Activated CD8-positive, alpha-beta memory T cell treated with anti-CD3 and anti-CD28 coated beads, Interleukin-2, amount 50 U/mL, for 4 hours (primary cell): ENCODE data around the gene MYT1.

Experiments used
- DNase-seq: peaks from one replicate; pipeline ENCODE4 v3.0.0-alpha.2; 2020

The MYT1 gene

GRCh38 chr20:64253443-64253842 lies 89.2 kb downstream of the MYT1 start:
- DNase-seq, result no peak

- no peak for DNase-seq
These were observed 89.9 kb downstream of the MYT1 start for GRCh38 chr20:64254156-64254555.

DNA sequence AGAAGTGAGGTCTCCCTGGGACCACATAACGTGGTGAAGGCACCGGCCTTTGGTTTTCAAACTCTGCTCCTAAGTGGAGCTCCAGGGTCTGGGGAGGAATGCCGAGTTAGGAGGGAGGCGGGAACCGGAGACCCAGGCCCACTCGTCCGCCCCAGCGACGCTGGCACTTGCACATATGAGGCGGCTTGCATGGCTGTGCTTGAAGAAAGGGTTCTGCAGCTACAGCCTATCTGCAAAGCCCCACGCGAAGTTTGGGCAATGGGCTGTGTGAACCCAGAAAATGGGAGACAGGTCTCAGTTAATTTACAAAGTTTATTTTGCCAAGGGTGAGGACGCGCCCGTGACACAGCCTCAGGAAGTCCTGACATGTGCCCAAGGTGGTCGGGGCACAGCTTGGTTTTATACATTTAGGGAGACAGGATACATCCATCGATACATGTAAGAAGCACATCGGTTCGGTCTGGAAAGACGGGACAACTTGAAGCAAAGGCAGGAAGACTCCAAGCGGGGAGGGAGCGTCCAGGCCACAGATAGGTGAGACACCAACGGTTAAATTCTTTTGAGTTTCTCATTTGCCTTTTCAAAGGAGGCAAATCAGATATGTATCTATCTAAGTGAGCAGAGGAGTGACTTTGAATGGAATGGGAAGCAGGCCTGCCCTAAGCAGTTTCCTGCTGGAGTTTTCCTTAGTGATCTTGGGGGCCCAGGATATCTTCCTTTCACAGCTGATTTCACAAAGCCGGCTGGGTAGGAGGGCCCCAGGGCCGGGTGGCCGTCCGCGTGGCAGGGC lies 90.5 kb downstream of the MYT1 start:
- no peak for DNase-seq

- peak; percentile 85 for DNase-seq
These were observed 91.4 kb downstream of the MYT1 start, which contains the start of gene PCMTD2 for GRCh38 chr20:64255361-64256281. PCMTD2 (plus strand) TSS chr20:64255748; CDS start chr20:64259966, 4,218 bp downstream.

GRCh38 chr20:64256282-64256935 lies 92.2 kb downstream of the MYT1 start:
- no peak for DNase-seq

DNA sequence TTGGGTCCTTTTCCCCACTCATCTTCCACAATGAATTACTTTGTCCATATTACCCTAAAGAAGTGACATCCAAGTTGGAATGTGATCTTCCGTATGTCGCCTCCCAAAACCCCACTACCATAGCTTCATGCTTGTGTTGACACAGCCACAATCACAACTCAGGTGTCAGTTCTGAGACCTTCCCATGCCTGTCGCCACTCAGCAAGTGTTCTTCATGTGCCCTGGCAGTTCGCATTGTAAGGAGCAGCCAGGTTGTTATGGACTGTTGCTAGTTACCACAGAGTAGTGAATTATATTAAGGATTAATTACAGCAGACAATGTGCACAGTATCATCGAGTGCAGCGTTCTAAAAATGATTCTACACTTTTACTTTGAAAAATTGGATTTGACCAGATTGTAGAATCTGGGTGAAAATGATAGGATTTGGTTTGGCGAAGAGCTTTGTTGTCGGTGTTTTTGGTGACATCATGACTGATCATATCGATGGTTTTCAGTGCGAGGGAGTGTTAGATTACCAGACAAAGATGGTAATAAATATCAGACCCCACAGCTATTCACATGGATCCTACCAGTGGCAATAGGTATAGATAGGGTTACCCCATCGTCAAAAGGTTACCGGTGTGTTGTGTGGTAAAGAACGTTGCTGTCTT lies 93.0 kb downstream of the MYT1 start:
- DNase-seq, result no peak

DNA sequence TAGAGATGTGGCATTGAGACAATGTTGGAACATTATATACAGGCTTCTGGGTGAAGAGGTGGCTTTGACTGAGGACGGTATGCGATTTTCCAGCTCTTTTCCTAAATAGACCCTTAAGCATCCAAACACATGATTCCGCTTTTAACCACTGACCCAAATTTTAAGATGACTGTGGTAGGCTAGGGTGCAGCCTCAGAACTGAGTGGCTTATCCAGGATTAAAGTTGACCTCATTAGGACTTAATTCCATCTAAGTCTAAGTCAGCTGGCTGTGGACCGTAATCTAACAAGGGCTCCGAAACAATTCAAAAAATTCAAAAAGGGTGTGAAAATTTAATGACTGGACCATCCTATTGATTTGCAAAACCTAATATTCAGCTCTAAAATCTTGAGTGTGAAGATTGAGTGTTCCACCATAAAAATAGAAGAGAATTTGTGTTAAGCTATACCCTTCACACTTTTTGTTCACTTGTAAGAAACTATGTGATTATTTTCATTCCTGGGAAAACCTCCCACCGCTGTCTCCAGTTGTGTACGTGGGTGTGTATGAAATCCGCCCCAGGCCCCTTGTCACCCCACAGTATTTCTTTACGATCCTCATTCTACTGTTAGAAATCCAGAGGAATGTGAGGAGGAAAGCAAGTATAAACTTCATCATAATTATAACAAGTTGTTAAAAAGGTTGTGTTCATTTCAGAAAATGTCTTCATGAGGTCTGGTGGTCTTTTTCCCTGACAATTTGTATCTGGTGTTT lies 94.0 kb downstream of the MYT1 start:
- no peak for DNase-seq

DNA sequence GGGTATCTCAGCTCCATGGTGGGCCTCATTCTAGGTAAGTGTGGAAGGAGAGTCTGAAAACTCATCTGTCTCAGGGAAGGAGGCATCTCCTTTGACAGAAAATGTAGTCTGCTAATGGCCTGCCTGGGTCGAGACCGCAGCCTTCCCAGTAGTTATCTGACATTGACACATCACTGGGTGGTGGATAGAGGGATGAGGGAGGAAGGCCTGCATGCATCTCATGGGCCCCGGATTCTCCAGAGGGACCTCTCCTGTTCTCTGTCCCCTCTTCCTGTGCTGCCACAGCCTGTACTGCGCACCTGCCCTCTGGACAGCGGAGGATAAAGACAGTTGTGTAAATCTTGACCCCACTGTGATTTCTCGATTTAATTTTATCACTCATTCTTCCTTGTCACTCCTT lies 96.0 kb downstream of the MYT1 start:
- DNase-seq, result no peak

GRCh38 chr20:64261138-64261537 lies 96.9 kb downstream of the MYT1 start:
- DNase-seq, result no peak

- no peak for DNase-seq
These were observed 99.8 kb downstream of the MYT1 start for GRCh38 chr20:64264091-64264490.

- DNase-seq, result no peak
These were observed 100.9 kb downstream of the MYT1 start for GRCh38 chr20:64265201-64265600.

DNA sequence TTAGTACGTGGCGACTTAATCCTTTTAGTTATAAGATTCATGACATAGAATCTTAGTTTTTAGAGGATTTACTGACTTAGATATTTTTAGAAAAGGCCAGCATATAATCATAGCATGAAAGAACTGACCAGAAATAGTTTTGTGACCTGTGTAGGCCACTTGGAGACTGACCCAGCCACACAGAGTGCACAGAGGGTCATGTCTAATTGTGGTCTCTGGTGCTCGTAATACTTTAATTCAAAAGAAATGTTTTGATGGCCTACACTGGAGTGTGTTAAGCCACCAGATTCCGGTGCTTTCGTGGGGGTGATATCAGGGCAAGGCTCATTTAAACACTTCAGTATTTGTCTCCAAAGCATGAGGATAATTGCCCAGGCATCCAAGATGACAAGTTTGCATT lies 102.7 kb downstream of the MYT1 start:
- no peak for DNase-seq

- DNase-seq, result no peak
These were observed 103.9 kb downstream of the MYT1 start for GRCh38 chr20:64268174-64268573.

- DNase-seq, result no peak
These were observed 105.6 kb downstream of the MYT1 start for GRCh38 chr20:64269604-64270411.

- no peak for DNase-seq
These were observed 107.4 kb downstream of the MYT1 start for GRCh38 chr20:64271636-64272035.

DNA sequence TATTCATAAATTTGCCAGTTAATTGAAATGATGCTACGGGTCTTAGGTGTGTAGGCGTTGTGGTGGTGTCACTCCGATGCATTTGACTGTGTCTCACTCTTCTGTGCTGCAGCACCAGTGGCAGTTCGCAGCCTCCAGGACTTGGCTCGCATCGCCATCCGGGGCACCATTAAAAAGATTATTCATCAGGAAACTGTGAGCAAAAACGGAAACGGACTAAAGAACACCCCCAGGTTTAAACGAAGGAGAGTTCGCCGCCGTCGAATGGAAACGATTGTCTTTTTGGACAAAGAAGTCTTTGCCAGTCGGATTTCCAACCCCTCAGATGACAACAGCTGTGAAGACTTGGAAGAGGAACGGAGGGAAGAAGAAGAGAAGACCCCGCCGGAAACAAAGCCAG lies 108.9 kb downstream of the MYT1 start:
- no peak for DNase-seq

DNA sequence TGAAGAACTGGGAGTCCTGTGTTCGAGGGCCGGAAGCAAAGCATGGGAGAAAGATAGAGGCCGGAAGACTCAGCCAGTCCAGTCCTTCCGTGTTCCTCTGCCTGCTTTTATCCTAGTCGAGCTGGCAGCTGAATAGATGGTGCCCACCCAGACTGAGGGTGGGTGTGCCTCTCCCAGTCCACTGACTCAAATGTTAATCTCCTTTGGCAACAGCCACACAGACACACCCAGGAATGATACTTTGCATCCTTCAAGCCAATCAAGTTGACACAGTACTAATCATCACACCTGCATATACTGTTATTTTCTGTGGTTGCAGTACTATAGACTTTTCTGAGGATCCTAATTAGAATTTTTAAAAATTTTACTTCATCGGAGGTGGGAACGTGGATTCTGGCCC lies 112.6 kb downstream of the MYT1 start:
- no peak for DNase-seq

DNA sequence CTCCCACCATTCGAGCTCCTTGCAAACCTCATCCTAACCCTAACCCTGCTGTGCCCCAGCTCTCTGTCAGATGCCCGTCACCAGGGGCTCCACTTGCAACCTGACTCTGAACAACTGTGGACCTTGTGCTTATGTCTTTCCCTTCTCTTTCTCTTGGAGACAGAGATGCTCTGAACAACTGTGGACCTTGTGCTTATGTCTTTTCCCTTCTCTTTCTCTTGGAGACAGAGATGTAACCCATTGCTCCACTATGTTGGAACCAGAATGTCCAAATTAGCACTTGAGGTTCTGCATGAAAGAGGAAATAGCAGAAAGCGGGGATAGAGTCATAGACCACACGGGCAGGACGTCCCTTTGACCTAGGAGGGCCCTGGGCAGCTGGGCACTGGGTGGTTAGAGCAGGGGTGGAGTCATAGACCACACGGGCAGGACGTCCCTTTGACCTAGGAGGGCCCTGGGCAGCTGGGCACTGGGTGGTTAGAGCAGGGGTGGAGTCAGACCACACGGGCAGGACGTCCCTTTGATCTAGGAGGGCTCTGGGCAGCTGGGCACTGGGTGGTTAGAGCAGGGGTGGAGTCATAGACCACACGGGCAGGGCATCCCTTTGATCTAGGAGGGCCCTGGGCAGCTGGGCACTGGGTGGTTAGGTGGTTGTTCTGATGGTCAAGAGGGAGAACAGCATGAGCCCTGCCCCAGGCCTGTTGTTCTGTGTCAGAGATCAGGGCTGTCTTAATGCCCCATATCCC lies 113.5 kb downstream of the MYT1 start:
- no peak for DNase-seq

- DNase-seq, result no peak
These were observed 114.0 kb downstream of the MYT1 start for GRCh38 chr20:64278317-64278681.

GRCh38 chr20:64279826-64280459 lies 115.7 kb downstream of the MYT1 start:
- DNase-seq, result no peak
